ENCODE measurements around the gene C7orf57. TPM values are rescaled to one million over a fixed set of nuclear protein-coding genes. Genes with fewer than 3 reads are reported as not detected.

C7orf57 gene
- polyA plus RNA-seq, 3 donors = 0.05 TPM; not detected in 2

- H3K27me3 ChIP-seq (ENCODE audit: control insufficient read depth in 2 of 2, insufficient read depth in 2 of 2, low read length in 2 of 2) = no peaks in the 10 kb centered on the region
- intact Hi-C loops (cut with micrococcal nuclease) = no loop called here
- no peak overlapping the region for H3K4me3 ChIP-seq (replicated peaks in 1 of 3; ENCODE audit: low read depth in 2 of 3, low read length in 3 of 3)
- no peak overlapping the region for H3K27ac ChIP-seq (ENCODE audit: low read depth in 1 of 2, low read length in 2 of 2)
- H3K4me2 ChIP-seq (replicated peaks; ENCODE audit: extremely low read depth, low read length, poor library complexity, severe bottlenecking) = no peak overlapping the region
- H3K9me3 Mint-ChIP-seq = peaks cover 0 to 3% (median 0%) of the 10 kb centered on the region in 7 donors
- no peak overlapping the region for H3K4me3 Mint-ChIP-seq
- 88% methylated on average over 3 of the region's 4 CpGs for WGBS (ENCODE audit: insufficient coverage)
- no peak overlapping the region for H3K9ac ChIP-seq (ENCODE audit: insufficient read depth, low read length, poor library complexity, severe bottlenecking)
- DNase-seq = no peak
- no peak for TF ChIP-seq CTCF (IDR thresholded peaks at IDR 0.05)
- no peaks in the 10 kb centered on the region for H4K20me1 ChIP-seq (ENCODE audit: insufficient read depth, low read length)
- no peaks in the 10 kb centered on the region for H3K9me3 ChIP-seq (replicated peaks in 1 of 2; ENCODE audit: control insufficient read depth in 1 of 2, insufficient read depth in 1 of 2, low read length in 2 of 2)
- H3K27me3 Mint-ChIP-seq (ENCODE audit: low read depth in 3 of 3) = peaks cover 0 to 2% (median 0%) of the 10 kb centered on the region in 3 donors
- H3K36me3 Mint-ChIP-seq = peaks cover 0 to 2% of the 10 kb centered on the region in 2 donors
- no peaks in the 10 kb centered on the region for H3K79me2 ChIP-seq (ENCODE audit: insufficient read depth, low read length)
- peaks cover 15% of the 10 kb centered on the region for H3K4me1 Mint-ChIP-seq
- no peaks in the 10 kb centered on the region for H3K36me3 ChIP-seq (replicated peaks in 1 of 2; ENCODE audit: control insufficient read depth in 1 of 2, insufficient read depth in 2 of 2, low read length in 2 of 2)
- peak overlapping the region in 1 of 7 donors; percentile 10 for H3K27ac Mint-ChIP-seq
- peak overlapping the region; percentile 38 for H2AFZ ChIP-seq (ENCODE audit: insufficient read depth, low read depth, low read length, poor library complexity, severe bottlenecking)
- H3K4me1 ChIP-seq (ENCODE audit: control insufficient read depth in 1 of 2, insufficient read depth in 2 of 2, low read length in 2 of 2) = peaks cover 12 to 15% of the 10 kb centered on the region in 2 donors
Measured at GRCh38 chr7:48009954-48010353, 25.4 kb upstream of the C7orf57 start.

GRCh38 chr7:48011323-48011722 is 24.0 kb upstream of the C7orf57 start:
- DNase-seq = peak in 1 of 3 donors; percentile 16
- Histone ChIP-seq H3K4me1 (ENCODE audit: control insufficient read depth in 1 of 2, insufficient read depth in 2 of 2, low read length in 2 of 2) (peaks cover 12 to 15% of the 10 kb centered on the region in 2 donors), H3K9ac (ENCODE audit: insufficient read depth, low read length, poor library complexity, severe bottlenecking) (no peak overlapping the region), H3K4me2 (replicated peaks; ENCODE audit: extremely low read depth, low read length, poor library complexity, severe bottlenecking) (peak overlapping the region; percentile 75), H3K9me3 (replicated peaks in 1 of 2; ENCODE audit: control insufficient read depth in 1 of 2, insufficient read depth in 1 of 2, low read length in 2 of 2) (no peaks in the 10 kb centered on the region), H3K4me3 (replicated peaks in 1 of 3; ENCODE audit: low read depth in 2 of 3, low read length in 3 of 3) (peak overlapping the region; percentile 10 to 64 (median 50)), H3K27me3 (ENCODE audit: control insufficient read depth in 2 of 2, insufficient read depth in 2 of 2, low read length in 2 of 2) (no peaks in the 10 kb centered on the region), H2AFZ (ENCODE audit: insufficient read depth, low read depth, low read length, poor library complexity, severe bottlenecking) (peak overlapping the region; percentile 75), H3K79me2 (ENCODE audit: insufficient read depth, low read length) (no peaks in the 10 kb centered on the region), H3K36me3 (replicated peaks in 1 of 2; ENCODE audit: control insufficient read depth in 1 of 2, insufficient read depth in 2 of 2, low read length in 2 of 2) (no peaks in the 10 kb centered on the region), H3K27ac (ENCODE audit: low read depth in 1 of 2, low read length in 2 of 2) (peak overlapping the region in 1 of 2 donors; percentile 76), H4K20me1 (ENCODE audit: insufficient read depth, low read length) (no peaks in the 10 kb centered on the region)
- no peak for TF ChIP-seq CTCF (IDR thresholded peaks at IDR 0.05)
- Mint-ChIP-seq H3K36me3 (peaks cover 0 to 2% of the 10 kb centered on the region in 2 donors), H3K9me3 (peaks cover 0 to 3% (median 0%) of the 10 kb centered on the region in 7 donors), H3K4me3 (peak overlapping the region in 1 of 2 donors; percentile 85), H3K4me1 (peaks cover 14% of the 10 kb centered on the region), H3K27ac (peak overlapping the region in 6 of 7 donors; percentile 37 to 93 (median 62)), H3K27me3 (ENCODE audit: low read depth in 3 of 3) (peaks cover 0 to 7% (median 0%) of the 10 kb centered on the region in 3 donors)
- intact Hi-C loops (cut with micrococcal nuclease) = no loop called here
- WGBS (ENCODE audit: insufficient coverage) = no CpG with 5 or more reads among the region's 2 CpGs
